ENCODE data around the gene DAPP1. TPM values are rescaled to one million over a fixed set of nuclear protein-coding genes. Genes with fewer than 3 reads are reported as not detected.
"Not testable (repeated sequence)": the region's sequence is repeated elsewhere in the genome, so short reads cannot be mapped to it uniquely, and the experiment has no call there.

DAPP1 gene
- polyA plus RNA-seq, 3 donors: 0.64 to 1.3 (median 0.83) TPM

- DNase-seq (ENCODE audit: extremely low read depth in 1 of 11, low read depth in 9 of 11, low spot score in 4 of 11): no peak
Observed at GRCh38 chr4:99818661-99819060, 2.0 kb downstream of the DAPP1 start.

- no peak for DNase-seq (ENCODE audit: extremely low read depth in 1 of 11, low read depth in 9 of 11, low spot score in 4 of 11)
Observed at GRCh38 chr4:99821918-99822503, 5.4 kb downstream of the DAPP1 start.

DNA sequence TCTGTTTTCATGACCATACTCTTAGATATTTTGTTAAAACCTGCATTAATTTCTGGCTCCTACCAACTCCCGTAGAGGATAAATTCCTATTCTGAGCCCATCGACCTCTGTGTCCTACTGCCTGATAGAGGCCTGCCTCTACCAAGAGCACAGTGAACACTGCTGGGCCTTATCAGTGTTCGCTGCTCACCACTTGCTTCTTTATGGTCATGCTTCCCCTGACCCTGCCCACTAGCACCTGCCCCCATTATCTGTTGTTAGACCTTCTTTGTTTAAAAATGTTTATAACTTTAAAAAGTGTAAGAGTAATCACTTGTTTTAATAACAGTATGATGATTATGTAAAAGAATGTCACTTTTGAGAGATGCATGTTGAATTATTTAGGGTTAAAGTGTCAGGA, 6.1 kb downstream of the DAPP1 start:
- DNase-seq (ENCODE audit: extremely low read depth in 1 of 11, low read depth in 9 of 11, low spot score in 4 of 11): no peak

DNA sequence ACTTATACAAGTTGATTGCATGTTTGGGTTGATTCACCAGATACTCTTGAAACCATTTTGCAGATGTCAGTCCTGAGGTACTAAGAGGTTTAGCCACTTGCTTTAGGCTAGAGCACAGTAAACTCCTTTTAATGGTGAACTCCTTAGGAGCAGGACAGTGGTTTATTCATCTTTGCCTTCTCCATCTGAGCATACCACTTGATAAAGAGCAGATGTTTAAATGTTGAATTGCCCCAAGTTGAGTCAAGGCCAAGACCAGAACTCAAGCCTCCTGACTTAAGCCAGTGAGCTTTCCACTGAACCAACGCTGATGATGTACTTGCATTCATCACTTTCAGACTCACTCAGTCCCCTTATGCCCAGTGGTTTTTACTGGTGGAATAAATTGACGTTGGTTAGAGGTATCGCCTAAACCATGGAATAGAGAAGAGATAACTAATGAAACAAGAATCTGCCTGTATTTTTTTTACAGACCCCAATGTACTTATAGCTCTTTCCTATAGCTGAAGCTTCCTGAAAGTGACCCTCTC, 7.5 kb downstream of the DAPP1 start:
- no peak for DNase-seq (ENCODE audit: extremely low read depth in 1 of 11, low read depth in 9 of 11, low spot score in 4 of 11)

GRCh38 chr4:99825272-99825671, 8.6 kb downstream of the DAPP1 start:
- no peak for DNase-seq (ENCODE audit: extremely low read depth in 1 of 11, low read depth in 9 of 11, low spot score in 4 of 11)

DNA sequence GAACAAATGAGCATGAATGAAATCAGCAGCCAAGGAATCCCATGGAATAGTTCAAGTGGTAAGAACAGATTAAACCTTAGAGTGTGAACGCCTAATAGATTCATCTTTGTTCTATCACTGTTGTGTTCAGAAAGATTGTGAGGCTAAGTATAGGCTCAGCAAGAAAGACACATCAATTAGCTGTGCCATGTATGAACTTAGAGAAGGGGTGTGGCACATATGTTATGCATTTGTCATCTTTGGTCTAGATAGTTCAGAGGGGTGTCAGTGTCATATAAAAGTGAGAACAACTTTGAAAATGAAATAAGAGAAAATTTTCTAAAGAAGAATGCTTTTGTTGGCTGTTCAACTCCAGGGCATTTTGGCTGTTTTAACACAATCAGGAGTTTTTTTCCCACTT, 9.4 kb downstream of the DAPP1 start:
- DNase-seq (ENCODE audit: extremely low read depth in 1 of 11, low read depth in 9 of 11, low spot score in 4 of 11): no peak

GRCh38 chr4:99827454-99827853, 10.8 kb downstream of the DAPP1 start:
- DNase-seq (ENCODE audit: extremely low read depth in 1 of 11, low read depth in 9 of 11, low spot score in 4 of 11): no peak

DNA sequence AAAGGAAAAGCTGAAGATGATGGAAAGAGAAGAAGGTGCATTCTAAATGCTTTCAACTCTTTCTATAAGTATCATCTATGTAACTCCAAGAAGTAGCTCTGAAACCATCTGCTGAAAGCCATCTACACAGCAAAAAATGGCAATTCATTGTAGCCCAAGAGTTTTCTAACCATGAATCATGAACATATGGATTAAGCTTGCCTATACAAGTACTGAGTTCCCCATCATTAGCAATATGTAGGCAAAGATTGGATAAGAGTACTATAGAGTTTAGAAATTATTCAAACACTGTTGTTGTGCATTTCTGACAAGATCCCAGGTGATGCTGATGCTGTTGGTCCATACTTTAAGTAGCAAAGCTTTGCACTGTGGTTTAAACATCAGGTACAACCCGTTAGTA, 11.2 kb downstream of the DAPP1 start:
- no peak for DNase-seq (ENCODE audit: extremely low read depth in 1 of 11, low read depth in 9 of 11, low spot score in 4 of 11)

GRCh38 chr4:99828477-99828876, 11.8 kb downstream of the DAPP1 start:
- DNase-seq (ENCODE audit: extremely low read depth in 1 of 11, low read depth in 9 of 11, low spot score in 4 of 11): no peak

DNA sequence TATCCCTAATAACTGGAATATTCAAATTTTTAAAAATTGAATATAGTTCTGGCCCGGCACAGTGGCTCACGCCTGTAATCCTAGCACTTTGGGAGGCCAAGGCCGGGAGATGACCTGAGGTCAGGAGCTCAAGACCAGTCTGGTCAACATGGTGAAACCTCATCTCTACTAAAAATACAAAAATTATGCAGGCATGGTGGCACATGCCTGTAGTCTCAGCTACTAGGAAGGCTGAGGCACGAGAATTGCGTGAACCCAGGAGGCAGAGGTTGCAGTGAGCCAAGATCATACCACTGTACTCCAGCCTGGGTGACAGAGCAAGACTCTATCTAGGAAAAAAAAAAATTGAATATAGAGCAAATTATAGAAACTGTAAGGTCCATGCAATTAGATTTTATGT, 13.4 kb downstream of the DAPP1 start:
- not testable (repeated sequence) for DNase-seq (ENCODE audit: extremely low read depth in 1 of 11, low read depth in 9 of 11, low spot score in 4 of 11)

- no peak for DNase-seq (ENCODE audit: extremely low read depth in 1 of 11, low read depth in 9 of 11, low spot score in 4 of 11)
Observed at GRCh38 chr4:99832321-99832720, 15.7 kb downstream of the DAPP1 start.

- DNase-seq (ENCODE audit: extremely low read depth in 1 of 11, low read depth in 9 of 11, low spot score in 4 of 11): no peak
Observed at GRCh38 chr4:99832758-99833157, 16.1 kb downstream of the DAPP1 start.

DNA sequence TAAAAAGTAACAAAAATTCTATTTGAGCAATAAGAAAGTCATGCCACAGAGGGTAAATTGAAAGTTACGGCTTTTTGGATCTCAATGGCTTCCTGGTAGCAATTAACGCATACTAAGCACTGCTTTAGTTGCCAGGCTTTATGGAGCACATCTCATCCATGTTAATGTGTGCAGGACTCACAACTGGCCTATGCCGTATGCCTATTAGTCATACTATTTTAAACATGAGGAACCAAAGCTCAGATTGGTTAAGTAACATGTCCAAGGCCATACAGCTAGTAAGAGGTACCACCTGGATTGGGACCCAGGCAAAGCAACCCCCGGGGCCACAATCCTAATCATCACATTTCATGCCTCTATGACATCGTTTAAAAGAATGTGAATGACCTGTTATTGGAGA, 17.1 kb downstream of the DAPP1 start:
- peak in 1 of 11 donors; percentile 4 for DNase-seq (ENCODE audit: extremely low read depth in 1 of 11, low read depth in 9 of 11, low spot score in 4 of 11)

GRCh38 chr4:99834569-99834968, 17.9 kb downstream of the DAPP1 start:
- DNase-seq (ENCODE audit: extremely low read depth in 1 of 11, low read depth in 9 of 11, low spot score in 4 of 11): no peak

DNA sequence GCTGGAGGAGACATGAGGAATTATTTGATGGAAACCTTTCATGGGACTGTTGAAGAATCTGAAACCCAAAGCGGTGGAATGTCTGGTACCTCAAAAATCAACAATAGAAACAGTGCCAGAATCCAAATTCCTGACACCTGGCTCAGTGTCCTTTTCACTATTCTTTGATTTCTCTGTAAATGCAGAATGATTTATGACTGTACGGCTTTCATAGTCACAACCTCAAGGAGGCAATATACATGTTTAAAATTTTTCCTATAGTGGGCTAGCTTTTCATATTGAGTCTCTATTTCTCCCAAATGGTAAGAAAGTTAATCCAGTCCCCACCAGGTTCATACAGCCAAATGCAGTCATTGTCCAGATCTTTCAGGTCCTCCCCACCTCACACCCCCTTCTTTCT, 19.3 kb downstream of the DAPP1 start:
- no peak for DNase-seq (ENCODE audit: extremely low read depth in 1 of 11, low read depth in 9 of 11, low spot score in 4 of 11)

GRCh38 chr4:99838927-99839326, 22.3 kb downstream of the DAPP1 start:
- no peak for DNase-seq (ENCODE audit: extremely low read depth in 1 of 11, low read depth in 9 of 11, low spot score in 4 of 11)

DNA sequence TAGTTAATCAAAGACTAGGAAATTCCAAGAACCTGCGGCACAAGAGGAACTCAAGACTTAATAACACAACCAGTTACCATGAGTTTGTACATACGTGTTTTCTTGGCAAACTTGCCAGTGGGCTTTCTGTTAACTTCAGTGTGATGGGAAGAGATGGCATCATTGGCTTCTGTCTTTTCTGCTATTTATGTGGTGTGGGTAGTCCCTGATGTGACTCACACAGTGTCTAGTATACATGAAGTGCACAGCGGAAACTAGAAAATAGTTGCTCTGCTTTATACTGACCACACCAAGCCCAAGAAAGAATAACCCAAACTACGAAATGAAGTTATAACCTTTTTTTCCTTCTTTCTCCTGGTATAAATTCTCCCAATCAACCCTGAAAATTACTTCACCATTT, 24.5 kb downstream of the DAPP1 start:
- no peak for DNase-seq (ENCODE audit: extremely low read depth in 1 of 11, low read depth in 9 of 11, low spot score in 4 of 11)

- no peak for DNase-seq (ENCODE audit: extremely low read depth in 1 of 11, low read depth in 9 of 11, low spot score in 4 of 11)
Observed at GRCh38 chr4:99843413-99843812, 26.8 kb downstream of the DAPP1 start.

DNA sequence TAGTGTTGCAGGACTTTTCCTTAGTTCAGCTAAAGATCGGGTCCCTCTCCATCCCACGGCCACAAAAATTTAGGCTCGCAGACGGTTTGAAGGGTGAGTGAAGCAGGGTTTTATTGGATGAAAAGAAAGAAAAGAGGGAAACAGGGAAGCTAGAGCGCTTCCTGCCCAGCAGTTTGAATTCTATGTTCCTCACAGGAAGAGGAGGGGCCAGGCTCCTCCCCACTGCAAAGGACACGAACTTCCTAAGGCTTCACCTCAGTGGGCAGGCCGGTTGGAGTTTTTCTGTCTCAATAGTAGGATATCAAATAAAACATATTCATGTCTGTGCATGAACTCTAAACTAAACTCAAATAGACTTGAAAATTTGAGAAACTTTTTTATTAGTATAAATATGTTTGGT, 27.4 kb downstream of the DAPP1 start:
- no peak for DNase-seq (ENCODE audit: extremely low read depth in 1 of 11, low read depth in 9 of 11, low spot score in 4 of 11)

GRCh38 chr4:99845179-99845578, 28.6 kb downstream of the DAPP1 start:
- no peak for DNase-seq (ENCODE audit: extremely low read depth in 1 of 11, low read depth in 9 of 11, low spot score in 4 of 11)

- DNase-seq (ENCODE audit: extremely low read depth in 1 of 11, low read depth in 9 of 11, low spot score in 4 of 11): no peak
Observed at GRCh38 chr4:99845708-99846469, 29.3 kb downstream of the DAPP1 start.

Measured in renal cortex interstitium (tissue), 11 donors.